Measurements from ENCODE around the gene FAM234A.
A peak's percentile ranks its signal among the peaks of the same experiment; 100 is the strongest.

FAM234A gene

DNA sequence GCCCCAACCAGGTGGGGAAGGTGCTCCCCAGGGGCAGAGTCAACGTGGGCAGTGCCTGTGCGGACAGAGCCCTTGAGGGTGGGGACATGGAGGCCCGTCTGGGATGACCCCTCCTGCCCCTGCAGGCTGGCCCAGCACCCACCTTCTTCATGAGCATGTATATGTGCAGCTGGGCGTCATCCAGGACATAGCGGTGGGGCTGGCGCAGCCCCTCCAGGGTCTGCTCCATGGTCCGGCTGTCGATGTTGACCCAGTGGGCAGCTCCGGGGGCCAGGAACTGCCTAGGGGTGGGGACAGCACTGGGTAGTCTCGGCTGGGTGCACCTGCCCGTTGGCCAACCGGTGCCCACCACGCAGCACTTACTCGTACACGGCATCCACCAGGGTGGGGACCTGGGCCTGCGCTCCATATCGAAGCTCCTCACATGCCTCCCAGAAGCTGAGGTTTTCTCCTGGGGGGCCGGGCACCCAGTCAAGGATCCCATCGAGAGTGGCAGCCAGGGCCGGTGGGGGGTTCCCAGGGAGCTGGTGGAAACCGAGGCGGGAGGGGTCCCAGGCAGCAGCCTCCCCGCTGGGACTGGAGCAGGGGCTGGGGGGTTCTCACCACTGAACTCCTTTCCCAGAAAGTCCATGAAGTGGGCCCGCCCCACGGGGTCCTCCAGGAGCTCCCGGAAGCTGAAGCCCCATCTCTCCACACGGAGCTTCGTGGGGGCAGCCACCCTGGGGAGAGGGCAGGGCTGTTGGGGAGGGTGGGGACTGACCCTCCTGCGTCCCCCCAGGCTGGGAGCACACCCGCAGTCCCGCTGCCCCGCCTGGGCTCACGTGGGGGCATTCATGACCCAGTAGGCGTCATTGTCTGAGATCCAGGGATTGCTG lies 36.0 kb downstream of the FAM234A start:
- Histone ChIP-seq H4K91ac (ENCODE audit: low read depth, low read length) (no peak overlapping the region), H3K4me1 (ENCODE audit: control insufficient read depth in 1 of 2, insufficient read depth in 2 of 2, low read length in 2 of 2) (peaks cover 0 to 6% of the 10 kb centered on the region in 2 experiments), H3K4me3 (ENCODE audit: low read depth, low read length) (no peak overlapping the region), H3K27me3 (ENCODE audit: insufficient read depth, low read length) (peaks cover 7% of the 10 kb centered on the region), H3K4me2 (ENCODE audit: low read length) (no peak overlapping the region), H2BK12ac (ENCODE audit: low read length) (no peak overlapping the region), H2AK5ac (ENCODE audit: low read length) (no peak overlapping the region), H3K27ac (ENCODE audit: low read depth, low read length) (no peak overlapping the region), H3K23ac (ENCODE audit: low read length) (no peak overlapping the region), H4K12ac (ENCODE audit: low read depth, low read length) (no peak overlapping the region), H4K8ac (ENCODE audit: low read depth, low read length) (no peak overlapping the region), H3K4ac (ENCODE audit: low read depth, low read length) (no peak overlapping the region), H3K79me1 (ENCODE audit: low read length) (no peaks in the 10 kb centered on the region), H3K9me3 (ENCODE audit: insufficient read depth, low read depth, low read length) (peaks cover 13% of the 10 kb centered on the region), H3K18ac (ENCODE audit: low read length) (no peak overlapping the region), H3K36me3 (ENCODE audit: control insufficient read depth in 1 of 2, insufficient read depth in 2 of 2, low read length in 2 of 2) (no peaks in the 10 kb centered on the region), H3K9ac (ENCODE audit: low read length) (no peak overlapping the region), H2BK120ac (ENCODE audit: insufficient read depth, low read length, poor library complexity) (no peak overlapping the region), H2AFZ (ENCODE audit: insufficient read depth, low read length, poor library complexity) (no peak overlapping the region), H2BK5ac (ENCODE audit: low read depth, low read length, poor library complexity) (no peak overlapping the region), H3K79me2 (ENCODE audit: control insufficient read depth, insufficient read depth, low read length, poor library complexity) (no peaks in the 10 kb centered on the region), H3K14ac (ENCODE audit: low read length) (no peak overlapping the region)
- no peak for DNase-seq
- no CpG with 5 or more reads among the region's 34 CpGs for WGBS (ENCODE audit: extremely low coverage, insufficient coverage, insufficient read length)

DNA sequence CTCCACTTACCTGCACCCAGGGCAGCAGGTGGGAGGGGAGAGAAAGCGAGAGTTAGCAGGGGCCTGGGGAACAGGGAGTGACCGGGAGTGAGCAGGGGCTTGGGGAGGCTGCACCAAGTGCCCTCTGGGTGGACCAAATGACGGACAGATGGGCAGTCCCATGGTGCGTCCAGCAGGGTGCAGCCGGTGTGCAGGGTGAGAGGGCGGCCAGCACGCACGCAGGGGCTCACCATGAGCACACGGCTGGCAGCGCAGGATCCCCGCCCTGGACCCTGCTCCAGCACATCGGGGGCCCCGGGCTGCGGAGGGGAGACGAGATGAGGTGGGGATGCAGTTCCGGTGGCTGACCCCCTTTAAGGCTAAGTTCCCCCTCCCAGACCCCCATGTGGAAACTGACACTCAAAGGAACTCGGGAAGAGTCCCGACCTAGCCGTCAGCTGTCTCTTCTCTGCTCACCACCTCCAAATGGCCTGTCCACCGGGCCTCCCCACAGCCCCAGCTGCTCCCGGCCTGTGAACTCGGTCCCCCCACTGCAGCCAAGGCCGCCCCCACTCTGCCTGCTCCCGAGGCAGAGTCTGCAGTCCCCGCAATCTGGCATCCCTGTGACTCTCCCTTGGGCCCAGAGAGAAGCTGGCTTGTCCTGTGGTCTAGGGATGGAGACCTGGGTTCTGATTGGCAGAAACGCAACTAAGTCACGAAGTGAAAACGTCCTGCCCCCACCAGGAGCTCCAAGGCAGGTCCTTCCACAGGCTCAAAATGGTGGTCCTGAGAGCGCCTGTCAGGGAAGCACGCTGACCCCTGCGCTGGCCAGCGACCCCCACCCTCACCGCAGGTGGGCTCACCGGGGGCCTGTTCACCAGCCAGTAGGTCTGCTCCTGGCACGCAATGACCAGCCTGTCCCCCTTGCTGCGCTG lies 38.3 kb downstream of the FAM234A start:
- peaks cover 5% of the 10 kb centered on the region for H3K9me3 ChIP-seq (ENCODE audit: insufficient read depth, low read depth, low read length)
- no peak overlapping the region for H4K8ac ChIP-seq (ENCODE audit: low read depth, low read length)
- H3K9ac ChIP-seq (ENCODE audit: low read length): no peak overlapping the region
- no peak overlapping the region for H3K14ac ChIP-seq (ENCODE audit: low read length)
- H2BK120ac ChIP-seq (ENCODE audit: insufficient read depth, low read length, poor library complexity): no peak overlapping the region
- H3K4me2 ChIP-seq (ENCODE audit: low read length): no peak overlapping the region
- no peak overlapping the region for H4K91ac ChIP-seq (ENCODE audit: low read depth, low read length)
- no CpG with 5 or more reads among the region's 36 CpGs for WGBS (ENCODE audit: extremely low coverage, insufficient coverage, insufficient read length)
- H2AK5ac ChIP-seq (ENCODE audit: low read length): no peak overlapping the region
- peaks cover 0 to 6% of the 10 kb centered on the region in 2 experiments for H3K4me1 ChIP-seq (ENCODE audit: control insufficient read depth in 1 of 2, insufficient read depth in 2 of 2, low read length in 2 of 2)
- no peak overlapping the region for H3K18ac ChIP-seq (ENCODE audit: low read length)
- no peak overlapping the region for H3K4me3 ChIP-seq (ENCODE audit: low read depth, low read length)
- H3K4ac ChIP-seq (ENCODE audit: low read depth, low read length): no peak overlapping the region
- H3K27ac ChIP-seq (ENCODE audit: low read depth, low read length): no peak overlapping the region
- no peak overlapping the region for H3K23ac ChIP-seq (ENCODE audit: low read length)
- no peaks in the 10 kb centered on the region for H3K36me3 ChIP-seq (ENCODE audit: control insufficient read depth in 1 of 2, insufficient read depth in 2 of 2, low read length in 2 of 2)
- H2BK12ac ChIP-seq (ENCODE audit: low read length): no peak overlapping the region
- no peak overlapping the region for H4K12ac ChIP-seq (ENCODE audit: low read depth, low read length)
- DNase-seq: peak; percentile 31 to 57
- no peaks in the 10 kb centered on the region for H3K79me2 ChIP-seq (ENCODE audit: control insufficient read depth, insufficient read depth, low read length, poor library complexity)
- H3K79me1 ChIP-seq (ENCODE audit: low read length): no peaks in the 10 kb centered on the region
- H3K27me3 ChIP-seq (ENCODE audit: insufficient read depth, low read length): peaks cover 15% of the 10 kb centered on the region
- H2BK5ac ChIP-seq (ENCODE audit: low read depth, low read length, poor library complexity): no peak overlapping the region
- H2AFZ ChIP-seq (ENCODE audit: insufficient read depth, low read length, poor library complexity): no peak overlapping the region

DNA sequence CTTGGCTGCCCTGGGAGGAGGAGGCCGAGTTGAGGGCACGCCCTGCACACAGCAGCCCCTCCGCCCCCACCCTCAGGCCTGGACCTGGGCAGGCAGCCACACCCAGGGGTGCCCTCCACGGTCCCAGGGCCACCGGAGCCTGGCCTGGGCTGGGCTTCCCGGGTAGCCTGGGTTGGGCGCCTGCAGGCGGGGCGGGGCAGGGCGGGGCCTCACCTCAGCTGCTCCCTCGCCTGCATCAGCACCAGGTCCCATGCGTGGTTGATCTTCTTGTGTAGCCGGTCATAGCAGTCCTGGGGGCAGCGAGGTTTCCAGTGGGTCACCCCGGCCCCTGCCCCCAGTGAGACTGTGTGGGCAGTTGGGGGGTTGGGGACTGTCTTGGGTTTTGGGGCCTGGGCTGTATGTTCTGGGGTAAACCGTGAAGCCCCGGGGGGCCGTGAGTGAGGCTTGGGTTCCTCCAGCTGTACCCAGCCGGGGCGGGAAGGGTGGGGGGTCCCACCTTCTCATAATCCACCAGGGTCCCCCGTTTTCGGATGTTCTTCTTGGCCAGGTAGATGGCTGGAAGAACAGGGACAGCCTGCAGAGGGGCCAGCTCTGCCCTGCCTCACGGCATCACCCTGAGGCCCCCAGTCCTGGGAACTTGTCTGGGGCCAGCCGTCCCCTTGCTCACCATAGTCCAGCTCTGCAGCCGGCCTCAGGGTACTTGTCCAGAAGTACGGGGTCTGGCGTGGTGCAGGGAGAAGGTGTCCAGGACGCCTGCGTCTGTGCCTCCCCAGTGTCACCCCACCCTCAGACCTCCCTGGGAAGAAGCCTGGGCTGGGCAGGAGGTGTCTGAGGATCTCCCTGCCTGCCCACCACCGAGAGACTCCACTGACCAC lies 39.2 kb downstream of the FAM234A start:
- H3K4ac ChIP-seq (ENCODE audit: low read depth, low read length): no peak overlapping the region
- no peaks in the 10 kb centered on the region for H3K79me2 ChIP-seq (ENCODE audit: control insufficient read depth, insufficient read depth, low read length, poor library complexity)
- H3K23ac ChIP-seq (ENCODE audit: low read length): no peak overlapping the region
- H2AFZ ChIP-seq (ENCODE audit: insufficient read depth, low read length, poor library complexity): no peak overlapping the region
- H4K12ac ChIP-seq (ENCODE audit: low read depth, low read length): no peak overlapping the region
- peaks cover 15% of the 10 kb centered on the region for H3K27me3 ChIP-seq (ENCODE audit: insufficient read depth, low read length)
- no peak overlapping the region for H2BK12ac ChIP-seq (ENCODE audit: low read length)
- no peak overlapping the region for H4K8ac ChIP-seq (ENCODE audit: low read depth, low read length)
- peaks cover 0 to 6% of the 10 kb centered on the region in 2 experiments for H3K4me1 ChIP-seq (ENCODE audit: control insufficient read depth in 1 of 2, insufficient read depth in 2 of 2, low read length in 2 of 2)
- no peak overlapping the region for H3K4me3 ChIP-seq (ENCODE audit: low read depth, low read length)
- no peak overlapping the region for H4K91ac ChIP-seq (ENCODE audit: low read depth, low read length)
- no peak overlapping the region for H3K27ac ChIP-seq (ENCODE audit: low read depth, low read length)
- no peak overlapping the region for H3K14ac ChIP-seq (ENCODE audit: low read length)
- no peak overlapping the region for H3K9ac ChIP-seq (ENCODE audit: low read length)
- peak in 1 of 2 donors; percentile 36 for DNase-seq
- H3K18ac ChIP-seq (ENCODE audit: low read length): no peak overlapping the region
- no CpG with 5 or more reads among the region's 30 CpGs for WGBS (ENCODE audit: extremely low coverage, insufficient coverage, insufficient read length)
- no peak overlapping the region for H2BK120ac ChIP-seq (ENCODE audit: insufficient read depth, low read length, poor library complexity)
- H2BK5ac ChIP-seq (ENCODE audit: low read depth, low read length, poor library complexity): no peak overlapping the region
- no peak overlapping the region for H3K4me2 ChIP-seq (ENCODE audit: low read length)
- no peak overlapping the region for H2AK5ac ChIP-seq (ENCODE audit: low read length)
- H3K9me3 ChIP-seq (ENCODE audit: insufficient read depth, low read depth, low read length): peaks cover 3% of the 10 kb centered on the region
- H3K79me1 ChIP-seq (ENCODE audit: low read length): no peaks in the 10 kb centered on the region
- H3K36me3 ChIP-seq (ENCODE audit: control insufficient read depth in 1 of 2, insufficient read depth in 2 of 2, low read length in 2 of 2): no peaks in the 10 kb centered on the region
